Activated naive CD8-positive, alpha-beta T cell treated with anti-CD3 and anti-CD28 coated beads, Interleukin-2, amount 50 U/mL, for 24 hours (primary cell): ENCODE results near the gene TGFA.
A peak's percentile ranks its signal among the peaks of the same experiment; 100 is the strongest.

ENCODE experiments used
- ATAC-seq: fragments of 150-1000 bp; cut with Tn5 transposase; one replicate; pipeline ENCODE4 v1.10.0; 2021
- DNase-seq: peaks from one replicate; pipeline ENCODE4 v3.0.0; 2021
- H3K27ac Mint-ChIP-seq: one replicate; pipeline ENCODE4 v1.8.0; 2021; ENCODE audit warnings: mild to moderate bottlenecking, mixed read lengths
- H3K27me3 Mint-ChIP-seq: one replicate; pipeline ENCODE4 v1.8.0; 2021; ENCODE audit warnings: mixed read lengths
- H3K36me3 Mint-ChIP-seq: one replicate; pipeline ENCODE4 v1.8.0; 2021; ENCODE audit warnings: low read depth, mixed read lengths
- H3K4me1 Mint-ChIP-seq: one replicate; pipeline ENCODE4 v1.8.0; 2021; ENCODE audit warnings: mixed read lengths
- H3K4me3 Mint-ChIP-seq: one replicate; pipeline ENCODE4 v1.8.0; 2021; ENCODE audit warnings: mild to moderate bottlenecking, moderate library complexity, mixed read lengths
- H3K9me3 Mint-ChIP-seq: one replicate; pipeline ENCODE4 v1.8.0; 2021; ENCODE audit warnings: mixed read lengths

Gene TGFA

DNA sequence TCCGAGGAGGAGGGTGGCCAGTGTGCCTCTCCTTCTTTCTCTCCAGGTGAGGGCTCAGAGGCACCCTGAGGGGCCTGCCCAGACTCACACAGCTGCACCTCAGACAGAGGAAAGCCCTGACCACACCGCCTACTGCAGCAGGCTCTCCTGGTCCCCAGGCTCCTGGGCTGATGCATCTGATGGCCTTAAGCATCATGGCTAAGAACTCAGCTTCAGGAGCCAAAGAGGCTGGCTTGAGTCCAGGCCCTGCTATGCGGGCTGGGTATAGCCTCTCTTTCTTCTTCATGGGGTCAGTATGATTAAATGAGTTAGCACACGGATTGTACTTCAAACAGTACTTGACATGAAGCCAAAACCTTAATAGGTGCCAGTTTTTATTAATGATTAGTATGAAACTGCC lies 89.6 kb downstream of the TGFA start:
- no peaks in the 10 kb centered on the region for H3K27me3 Mint-ChIP-seq
- no peak overlapping the region for H3K27ac Mint-ChIP-seq
- H3K9me3 Mint-ChIP-seq: no peaks in the 10 kb centered on the region
- no peak overlapping the region for H3K4me3 Mint-ChIP-seq
- H3K36me3 Mint-ChIP-seq: no peaks in the 10 kb centered on the region
- no peak for DNase-seq
- peak; percentile 20 for ATAC-seq
- H3K4me1 Mint-ChIP-seq: no peaks in the 10 kb centered on the region

DNA sequence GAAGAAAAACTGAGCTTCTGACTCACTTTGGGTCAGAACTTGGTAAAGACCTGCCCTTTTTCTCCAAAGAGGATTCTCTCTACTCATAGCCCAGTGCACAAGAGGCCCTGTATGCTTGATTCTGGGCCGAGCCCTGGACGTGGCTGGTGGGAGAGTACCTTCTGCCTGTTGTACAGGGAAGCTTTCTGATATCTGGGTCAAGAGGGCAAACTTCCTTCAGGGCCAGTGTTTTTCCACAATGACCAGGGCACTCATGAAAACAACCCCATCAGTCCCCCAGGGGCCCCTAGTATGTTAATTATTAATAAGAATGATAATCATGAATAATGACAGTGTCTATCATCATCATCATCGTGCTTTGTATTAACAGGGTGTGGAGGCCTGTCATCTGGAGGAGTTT lies 90.0 kb downstream of the TGFA start:
- no peak overlapping the region for H3K27ac Mint-ChIP-seq
- DNase-seq (no peak), ATAC-seq (no peak)
- H3K4me3 Mint-ChIP-seq: no peak overlapping the region
- no peaks in the 10 kb centered on the region for H3K9me3 Mint-ChIP-seq
- no peaks in the 10 kb centered on the region for H3K4me1 Mint-ChIP-seq
- H3K36me3 Mint-ChIP-seq: no peaks in the 10 kb centered on the region
- H3K27me3 Mint-ChIP-seq: no peaks in the 10 kb centered on the region

DNA sequence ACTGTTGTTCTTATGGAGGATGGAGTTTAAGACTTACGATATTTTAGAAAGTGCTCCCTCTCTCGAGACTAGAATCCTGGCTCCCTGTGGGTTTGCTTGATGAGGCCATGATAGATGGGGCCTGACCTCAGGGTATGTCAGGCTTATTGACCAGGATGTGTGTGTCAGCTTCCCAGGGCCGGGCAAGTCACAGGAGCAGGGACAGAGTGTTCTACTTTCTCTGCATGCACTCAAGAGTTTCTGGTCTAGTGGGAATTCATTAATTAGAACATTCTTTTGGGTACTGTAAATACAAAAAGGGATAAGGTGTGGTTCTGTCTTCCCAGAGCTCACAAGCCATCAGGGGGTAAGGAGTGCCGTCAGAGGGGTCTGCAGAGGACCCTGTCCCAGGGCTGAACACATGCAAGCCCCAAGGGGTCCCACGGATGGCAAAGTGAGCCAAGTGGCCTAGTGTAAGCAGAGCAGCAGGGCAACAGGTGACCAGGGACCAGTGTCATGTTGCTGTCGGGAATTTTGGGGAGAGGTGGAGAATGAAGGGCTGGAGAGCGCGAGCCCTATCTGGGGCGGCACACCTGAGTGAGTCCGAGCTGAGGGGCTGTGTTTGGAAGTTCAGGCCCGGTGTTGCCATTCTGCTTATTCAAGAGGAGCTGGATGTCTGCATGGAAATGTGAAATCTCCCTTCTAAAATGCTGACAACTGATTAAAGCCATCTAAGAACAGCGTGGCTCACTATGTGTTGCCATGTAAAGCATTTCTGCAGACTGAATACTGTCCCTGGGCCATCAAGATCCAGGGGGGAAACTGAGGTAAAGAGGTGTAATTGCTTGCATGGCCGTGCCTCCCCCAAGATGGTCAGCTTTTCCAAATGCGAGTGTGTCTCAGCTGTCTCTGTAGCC lies 91.4 kb downstream of the TGFA start:
- Mint-ChIP-seq H3K36me3 (no peaks in the 10 kb centered on the region), H3K4me3 (no peak overlapping the region), H3K27ac (no peak overlapping the region), H3K4me1 (no peaks in the 10 kb centered on the region), H3K9me3 (no peaks in the 10 kb centered on the region), H3K27me3 (no peaks in the 10 kb centered on the region)
- DNase-seq (no peak), ATAC-seq (no peak)

DNA sequence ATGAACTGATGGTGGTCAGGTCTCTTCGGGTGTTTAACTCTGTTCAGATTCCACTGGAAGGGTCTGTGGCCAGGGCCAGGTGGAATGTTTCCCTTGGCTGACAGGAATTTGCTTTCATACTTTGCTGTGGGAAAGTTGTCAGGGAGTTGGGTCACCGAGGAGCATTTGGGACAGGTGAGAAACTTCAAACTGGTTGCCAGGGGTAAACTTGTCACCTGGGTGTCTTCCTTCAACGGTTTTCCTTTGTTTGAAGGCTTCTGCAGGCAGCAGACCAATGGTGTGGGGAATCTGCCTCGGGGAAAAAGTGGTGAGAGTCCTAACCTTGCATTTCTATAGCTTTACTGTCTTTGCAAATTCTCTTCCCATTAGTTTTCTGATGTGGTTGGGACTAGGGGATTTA lies 92.2 kb downstream of the TGFA start:
- Mint-ChIP-seq H3K27me3 (no peaks in the 10 kb centered on the region), H3K4me1 (peaks cover 2% of the 10 kb centered on the region), H3K4me3 (no peak overlapping the region), H3K9me3 (no peaks in the 10 kb centered on the region), H3K27ac (no peak overlapping the region), H3K36me3 (no peaks in the 10 kb centered on the region)
- no peak for ATAC-seq
- DNase-seq: no peak

- H3K4me1 Mint-ChIP-seq: peaks cover 3% of the 10 kb centered on the region
- DNase-seq (no peak), ATAC-seq (no peak)
- H3K27me3 Mint-ChIP-seq: no peaks in the 10 kb centered on the region
- no peaks in the 10 kb centered on the region for H3K9me3 Mint-ChIP-seq
- no peak overlapping the region for H3K27ac Mint-ChIP-seq
- H3K4me3 Mint-ChIP-seq: no peak overlapping the region
- H3K36me3 Mint-ChIP-seq: no peaks in the 10 kb centered on the region
Observed at GRCh38 chr2:70460333-70460732, 93.3 kb downstream of the TGFA start.

GRCh38 chr2:70458661-70459060 lies 95.0 kb downstream of the TGFA start:
- Mint-ChIP-seq H3K27me3 (no peaks in the 10 kb centered on the region), H3K9me3 (no peaks in the 10 kb centered on the region), H3K4me1 (peaks cover 3% of the 10 kb centered on the region), H3K36me3 (no peaks in the 10 kb centered on the region), H3K27ac (no peak overlapping the region), H3K4me3 (no peak overlapping the region)
- ATAC-seq: no peak
- DNase-seq: no peak

GRCh38 chr2:70456585-70457495 lies 96.8 kb downstream of the TGFA start:
- no peaks in the 10 kb centered on the region for H3K36me3 Mint-ChIP-seq
- ATAC-seq (peak; percentile 29), DNase-seq (no peak)
- H3K4me3 Mint-ChIP-seq: no peak overlapping the region
- H3K4me1 Mint-ChIP-seq: peaks cover 3% of the 10 kb centered on the region
- H3K9me3 Mint-ChIP-seq: no peaks in the 10 kb centered on the region
- H3K27me3 Mint-ChIP-seq: no peaks in the 10 kb centered on the region
- no peak overlapping the region for H3K27ac Mint-ChIP-seq

DNA sequence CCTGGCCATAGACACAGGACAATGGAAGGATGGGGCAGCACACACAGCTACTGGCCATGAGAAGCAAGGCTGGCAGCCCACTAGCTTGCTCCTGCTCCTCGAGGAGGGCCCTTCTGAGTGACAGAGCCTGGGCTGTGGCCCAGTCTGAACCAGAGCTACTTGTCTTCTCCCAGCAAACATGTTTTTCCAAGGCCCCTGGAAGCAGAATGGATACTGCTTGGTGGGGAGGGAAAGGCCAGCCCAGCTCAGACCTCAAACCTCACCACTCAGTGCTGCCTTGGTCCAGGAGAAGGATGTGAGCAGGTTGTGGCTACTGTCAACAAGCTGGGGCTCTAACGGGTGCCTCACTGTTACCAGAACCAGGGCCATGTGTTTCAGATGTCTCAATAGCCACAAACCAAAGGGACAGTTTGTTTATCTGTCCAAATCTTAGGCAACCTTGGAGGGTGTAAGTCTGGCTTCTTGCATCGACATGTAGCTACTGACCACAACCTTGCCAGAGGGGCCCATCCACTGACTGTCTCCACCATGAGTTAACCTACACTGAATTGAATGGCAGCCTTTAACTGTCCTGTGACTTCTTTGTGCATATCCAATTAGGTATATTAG lies 98.6 kb downstream of the TGFA start:
- Mint-ChIP-seq H3K27me3 (no peaks in the 10 kb centered on the region), H3K27ac (no peak overlapping the region), H3K4me1 (peaks cover 3% of the 10 kb centered on the region), H3K36me3 (no peaks in the 10 kb centered on the region), H3K4me3 (no peak overlapping the region), H3K9me3 (no peaks in the 10 kb centered on the region)
- ATAC-seq (no peak), DNase-seq (no peak)

- ATAC-seq (no peak), DNase-seq (no peak)
- no peaks in the 10 kb centered on the region for H3K4me1 Mint-ChIP-seq
- H3K36me3 Mint-ChIP-seq: no peaks in the 10 kb centered on the region
- no peaks in the 10 kb centered on the region for H3K9me3 Mint-ChIP-seq
- no peak overlapping the region for H3K4me3 Mint-ChIP-seq
- H3K27me3 Mint-ChIP-seq: no peaks in the 10 kb centered on the region
- H3K27ac Mint-ChIP-seq: no peak overlapping the region
Observed at GRCh38 chr2:70450641-70451250, 102.9 kb downstream of the TGFA start.

DNA sequence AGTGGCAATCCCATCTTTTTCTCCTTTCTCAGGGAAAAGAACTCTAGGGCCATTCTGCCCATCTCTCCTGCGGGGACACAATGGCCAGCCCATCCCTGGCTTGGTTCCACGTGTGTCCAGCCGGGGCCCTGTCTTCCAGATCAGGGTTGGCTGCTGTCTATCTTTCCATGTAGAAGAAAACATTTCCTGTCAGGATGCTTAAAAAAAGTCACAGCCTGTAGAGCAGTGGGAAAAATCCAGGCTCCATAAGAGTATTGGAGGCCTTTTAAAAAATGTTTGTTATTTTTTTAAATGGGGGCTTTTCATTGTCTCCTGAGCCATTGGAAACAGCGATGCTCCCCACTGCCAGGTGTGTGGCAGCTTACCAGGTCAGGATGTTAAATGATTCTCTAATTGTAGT lies 105.6 kb downstream of the TGFA start:
- no peak for DNase-seq
- Mint-ChIP-seq H3K9me3 (no peaks in the 10 kb centered on the region), H3K27ac (no peak overlapping the region), H3K36me3 (no peaks in the 10 kb centered on the region), H3K4me3 (no peak overlapping the region), H3K27me3 (no peaks in the 10 kb centered on the region), H3K4me1 (no peaks in the 10 kb centered on the region)
- ATAC-seq: no peak

DNA sequence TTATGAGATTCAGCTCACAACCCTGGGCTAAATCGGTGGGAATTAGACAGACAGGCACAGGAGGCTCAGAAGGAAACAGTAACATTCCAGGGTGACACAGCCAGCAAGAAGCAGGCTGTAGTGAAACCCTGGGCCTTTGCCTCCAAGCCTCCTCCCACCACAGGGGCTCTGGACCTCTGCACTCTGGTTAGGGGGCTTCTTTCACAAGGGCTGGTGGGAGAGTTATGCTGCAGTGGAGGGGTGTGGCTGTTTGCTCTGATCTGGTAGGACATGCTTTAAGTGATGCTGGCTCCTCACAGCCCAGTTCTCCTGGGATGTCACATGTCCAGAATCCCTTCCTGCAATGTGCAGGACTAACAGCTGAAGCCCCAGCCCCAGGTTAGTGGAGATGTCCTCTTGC lies 109.9 kb downstream of the TGFA start:
- Mint-ChIP-seq H3K4me3 (no peak overlapping the region), H3K9me3 (no peaks in the 10 kb centered on the region), H3K36me3 (no peaks in the 10 kb centered on the region), H3K27ac (no peak overlapping the region), H3K4me1 (peaks cover 19% of the 10 kb centered on the region), H3K27me3 (no peaks in the 10 kb centered on the region)
- DNase-seq (no peak), ATAC-seq (no peak)

DNA sequence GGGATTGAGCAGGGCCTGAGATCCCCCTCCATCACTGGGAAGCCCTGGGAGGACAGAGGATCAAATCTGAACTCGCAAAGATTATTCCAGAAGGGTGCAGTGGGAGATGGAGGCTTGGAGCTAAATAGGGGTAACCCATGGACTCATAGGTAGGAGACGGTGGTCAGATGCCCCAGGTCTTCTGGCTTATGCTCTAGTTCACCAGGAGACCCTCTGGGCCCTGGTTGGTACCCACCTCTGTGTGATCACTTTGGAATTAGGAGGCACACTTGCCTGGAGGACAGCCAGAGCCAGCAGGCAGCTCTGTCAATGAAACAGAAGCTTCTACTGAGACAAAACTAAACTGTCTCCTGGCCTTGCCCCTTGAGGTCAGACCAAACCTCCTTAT lies 110.6 kb downstream of the TGFA start:
- H3K4me1 Mint-ChIP-seq: peaks cover 19% of the 10 kb centered on the region
- DNase-seq: no peak
- no peak for ATAC-seq

DNA sequence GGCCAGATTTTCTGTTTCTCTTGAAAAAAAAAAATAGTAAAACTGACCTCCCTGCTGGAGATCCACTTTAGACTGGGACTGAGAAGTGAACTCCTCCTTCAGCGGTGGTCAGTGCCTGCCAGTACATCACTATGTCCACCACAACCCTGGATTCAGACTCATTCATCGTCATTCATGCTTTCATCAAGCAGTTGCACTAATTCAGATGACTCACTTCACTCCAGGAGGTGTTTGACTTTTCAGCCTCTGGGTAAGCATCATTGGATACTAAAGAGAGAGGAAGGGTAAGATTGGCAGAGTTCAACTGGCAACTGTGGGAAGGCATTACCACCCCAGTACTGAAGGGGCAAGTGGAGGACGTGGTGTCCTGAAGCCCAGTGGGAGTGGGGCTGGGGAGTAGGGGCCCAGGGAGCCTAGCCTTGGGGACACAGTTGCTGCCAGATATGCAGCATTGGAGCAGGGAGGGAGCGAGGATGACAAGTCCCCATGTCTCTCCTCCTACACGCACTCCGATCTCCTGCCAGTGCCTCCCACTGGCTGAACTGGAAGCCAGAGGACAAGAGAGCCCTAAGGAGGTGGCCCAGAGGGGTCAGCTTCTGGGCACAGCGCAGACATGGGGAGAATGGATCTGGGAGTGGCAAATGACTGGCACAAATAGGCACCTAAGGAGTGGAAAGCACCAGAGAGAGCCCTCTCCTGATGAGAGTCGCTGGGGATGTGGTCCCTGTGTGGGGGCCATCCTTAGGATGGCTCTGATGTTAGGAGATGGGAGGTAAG lies 111.1 kb downstream of the TGFA start:
- Mint-ChIP-seq H3K4me1 (peaks cover 19% of the 10 kb centered on the region), H3K9me3 (no peaks in the 10 kb centered on the region), H3K4me3 (no peak overlapping the region), H3K36me3 (no peaks in the 10 kb centered on the region), H3K27me3 (no peaks in the 10 kb centered on the region), H3K27ac (no peak overlapping the region)
- no peak for DNase-seq
- ATAC-seq: no peak

More for the DNA sequence above, 110.6 kb downstream of the TGFA start:
- no peak overlapping the region for H3K4me3 Mint-ChIP-seq
- H3K27me3 Mint-ChIP-seq: no peaks in the 10 kb centered on the region
- H3K36me3 Mint-ChIP-seq: no peaks in the 10 kb centered on the region
- no peaks in the 10 kb centered on the region for H3K9me3 Mint-ChIP-seq
- H3K27ac Mint-ChIP-seq: no peak overlapping the region

GRCh38 chr2:70440621-70441020 lies 113.0 kb downstream of the TGFA start:
- DNase-seq: no peak
- Mint-ChIP-seq H3K36me3 (no peaks in the 10 kb centered on the region), H3K27ac (peak overlapping the region; percentile 76), H3K4me1 (peaks cover 19% of the 10 kb centered on the region), H3K9me3 (no peaks in the 10 kb centered on the region), H3K4me3 (no peak overlapping the region), H3K27me3 (no peaks in the 10 kb centered on the region)
- ATAC-seq: peak; percentile 61
